ENCODE measurements around the gene RNF114.
A peak's percentile ranks its signal among the peaks of the same experiment; 100 is the strongest.

The RNF114 gene

DNA sequence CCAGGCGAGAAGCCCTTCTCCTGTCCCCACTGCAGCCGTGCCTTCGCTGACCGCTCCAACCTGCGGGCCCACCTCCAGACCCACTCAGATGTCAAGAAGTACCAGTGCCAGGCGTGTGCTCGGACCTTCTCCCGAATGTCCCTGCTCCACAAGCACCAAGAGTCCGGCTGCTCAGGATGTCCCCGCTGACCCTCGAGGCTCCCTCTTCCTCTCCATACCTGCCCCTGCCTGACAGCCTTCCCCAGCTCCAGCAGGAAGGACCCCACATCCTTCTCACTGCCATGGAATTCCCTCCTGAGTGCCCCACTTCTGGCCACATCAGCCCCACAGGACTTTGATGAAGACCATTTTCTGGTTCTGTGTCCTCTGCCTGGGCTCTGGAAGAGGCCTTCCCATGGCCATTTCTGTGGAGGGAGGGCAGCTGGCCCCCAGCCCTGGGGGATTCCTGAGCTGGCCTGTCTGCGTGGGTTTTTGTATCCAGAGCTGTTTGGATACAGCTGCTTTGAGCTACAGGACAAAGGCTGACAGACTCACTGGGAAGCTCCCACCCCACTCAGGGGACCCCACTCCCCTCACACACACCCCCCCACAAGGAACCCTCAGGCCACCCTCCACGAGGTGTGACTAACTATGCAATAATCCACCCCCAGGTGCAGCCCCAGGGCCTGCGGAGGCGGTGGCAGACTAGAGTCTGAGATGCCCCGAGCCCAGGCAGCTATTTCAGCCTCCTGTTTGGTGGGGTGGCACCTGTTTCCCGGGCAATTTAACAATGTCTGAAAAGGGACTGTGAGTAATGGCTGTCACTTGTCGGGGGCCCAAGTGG lies 51.9 kb downstream of the RNF114 start:
- no peak for DNase-seq (ENCODE audit: low spot score)
- no peak for TF ChIP-seq CTCF (IDR thresholded peaks at IDR 0.05; ENCODE audit: poor library complexity, severe bottlenecking)
- no peaks in the 10 kb centered on the region for H3K27me3 ChIP-seq (ENCODE audit: insufficient read depth, poor library complexity, severe bottlenecking)
- peaks cover 8% of the 10 kb centered on the region for H3K4me1 ChIP-seq (ENCODE audit: insufficient read depth, poor library complexity, severe bottlenecking)
- no peak overlapping the region for H3K27ac ChIP-seq (ENCODE audit: poor library complexity, severe bottlenecking)
- peak; percentile 5; the same call in 1 of the 3 replicates for ATAC-seq (ENCODE audit: low read depth)
- H3K4me3 ChIP-seq (ENCODE audit: severe bottlenecking): no peak overlapping the region
- no peaks in the 10 kb centered on the region for H3K36me3 ChIP-seq (ENCODE audit: low read depth)
- H3K9me3 ChIP-seq (ENCODE audit: severe bottlenecking): no peaks in the 10 kb centered on the region

GRCh38 chr20:49989234-49990065 lies 53.3 kb downstream of the RNF114 start:
- H3K27ac ChIP-seq (ENCODE audit: poor library complexity, severe bottlenecking): no peak overlapping the region
- TF ChIP-seq CTCF (IDR thresholded peaks at IDR 0.05; ENCODE audit: poor library complexity, severe bottlenecking): no peak
- no peak for ATAC-seq (ENCODE audit: low read depth)

DNA sequence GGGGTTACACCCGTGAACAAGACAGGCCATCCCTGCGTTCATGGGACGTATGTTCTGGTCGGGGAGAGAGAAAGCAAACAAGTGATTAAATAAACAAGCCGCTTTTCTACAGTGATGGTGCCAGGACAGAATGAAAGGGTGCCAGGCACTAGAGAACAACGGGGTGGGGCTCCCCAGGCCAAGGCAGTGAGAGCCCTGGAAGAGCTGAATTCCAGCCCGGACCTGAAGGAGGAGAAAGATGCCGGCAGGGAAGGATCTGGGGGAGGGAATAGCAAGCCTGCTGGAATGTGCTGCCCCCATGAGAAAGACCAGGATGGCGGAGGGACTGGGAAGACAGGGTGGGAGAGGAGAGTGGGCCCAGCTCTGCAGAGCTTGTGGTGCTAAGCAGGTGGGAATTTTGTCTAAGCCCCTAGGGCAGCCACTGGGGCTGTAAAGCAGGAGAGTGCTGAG lies 54.1 kb downstream of the RNF114 start:
- H3K4me1 ChIP-seq (ENCODE audit: insufficient read depth, poor library complexity, severe bottlenecking): peaks cover 8% of the 10 kb centered on the region
- H3K27ac ChIP-seq (ENCODE audit: poor library complexity, severe bottlenecking): no peak overlapping the region

More at GRCh38 chr20:49989234-49990065, 53.3 kb downstream of the RNF114 start:
- Histone ChIP-seq H3K36me3 (ENCODE audit: low read depth) (no peaks in the 10 kb centered on the region), H3K9me3 (ENCODE audit: severe bottlenecking) (no peaks in the 10 kb centered on the region), H3K27me3 (ENCODE audit: insufficient read depth, poor library complexity, severe bottlenecking) (no peaks in the 10 kb centered on the region), H3K4me3 (ENCODE audit: severe bottlenecking) (no peak overlapping the region), H3K4me1 (ENCODE audit: insufficient read depth, poor library complexity, severe bottlenecking) (peaks cover 8% of the 10 kb centered on the region)
- no peak for DNase-seq (ENCODE audit: low spot score)

DNA sequence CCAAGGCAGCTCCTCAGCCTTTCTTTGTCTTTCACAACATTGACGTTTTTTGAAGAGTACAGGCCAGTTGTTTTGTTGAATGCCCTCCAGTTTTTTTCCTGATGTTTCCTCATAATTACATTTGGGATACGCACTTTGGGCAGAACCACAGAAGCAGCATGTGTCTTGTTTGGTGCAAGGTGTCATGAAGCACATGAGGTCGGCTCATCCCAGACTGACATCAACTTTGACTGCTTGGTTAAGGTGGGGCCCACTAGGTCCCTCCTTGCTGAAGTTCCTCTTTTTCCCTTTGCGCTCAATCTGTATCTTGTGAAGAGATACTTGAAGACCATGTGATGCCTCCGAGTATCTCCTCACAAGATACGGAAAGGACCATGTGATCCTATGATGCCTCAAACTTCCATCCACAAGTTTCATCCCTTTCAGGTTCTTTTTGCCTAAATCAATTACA lies 57.1 kb downstream of the RNF114 start:
- ATAC-seq (ENCODE audit: low read depth): no peak
- no peak overlapping the region for H3K4me3 ChIP-seq (ENCODE audit: severe bottlenecking)
- H3K36me3 ChIP-seq (ENCODE audit: low read depth): no peaks in the 10 kb centered on the region
- TF ChIP-seq CTCF (IDR thresholded peaks at IDR 0.05; ENCODE audit: poor library complexity, severe bottlenecking): no peak
- peaks cover 8% of the 10 kb centered on the region for H3K4me1 ChIP-seq (ENCODE audit: insufficient read depth, poor library complexity, severe bottlenecking)
- no peak overlapping the region for H3K27ac ChIP-seq (ENCODE audit: poor library complexity, severe bottlenecking)
- no peaks in the 10 kb centered on the region for H3K9me3 ChIP-seq (ENCODE audit: severe bottlenecking)
- no peak for DNase-seq (ENCODE audit: low spot score)
- no peaks in the 10 kb centered on the region for H3K27me3 ChIP-seq (ENCODE audit: insufficient read depth, poor library complexity, severe bottlenecking)

More for the DNA sequence above, 54.1 kb downstream of the RNF114 start:
- 0 out of 3 replicates have a peak, but pooled peaks have one; percentile 11 for ATAC-seq (ENCODE audit: low read depth)
- Histone ChIP-seq H3K27me3 (ENCODE audit: insufficient read depth, poor library complexity, severe bottlenecking) (no peaks in the 10 kb centered on the region), H3K4me3 (ENCODE audit: severe bottlenecking) (no peak overlapping the region), H3K9me3 (ENCODE audit: severe bottlenecking) (no peaks in the 10 kb centered on the region), H3K36me3 (ENCODE audit: low read depth) (no peaks in the 10 kb centered on the region)
- DNase-seq (ENCODE audit: low spot score): no peak
- TF ChIP-seq CTCF (IDR thresholded peaks at IDR 0.05; ENCODE audit: poor library complexity, severe bottlenecking): no peak

Measured in RWPE2 (cell line).